NOMO-1 (cell line): ENCODE measurements around the gene SCGB1C1.
"Not testable (repeated sequence)": the region's sequence is repeated elsewhere in the genome, so short reads cannot be mapped to it uniquely, and the experiment has no call there.

Experiments used
- DNase-seq, 2 experiments: peaks; one replicate each; lab custom pipeline; 2025; ENCODE audit not compliant: unreplicated experiment in 2 of 2; lab: John Stamatoyannopoulos, UW

SCGB1C1 gene

GRCh38 chr11:192674-193128, at the start of gene SCGB1C1:
SCGB1C1 (plus strand) TSS chr11:193078; CDS start chr11:193100, 22 bp downstream.
- DNase-seq, result not testable (repeated sequence)

DNA sequence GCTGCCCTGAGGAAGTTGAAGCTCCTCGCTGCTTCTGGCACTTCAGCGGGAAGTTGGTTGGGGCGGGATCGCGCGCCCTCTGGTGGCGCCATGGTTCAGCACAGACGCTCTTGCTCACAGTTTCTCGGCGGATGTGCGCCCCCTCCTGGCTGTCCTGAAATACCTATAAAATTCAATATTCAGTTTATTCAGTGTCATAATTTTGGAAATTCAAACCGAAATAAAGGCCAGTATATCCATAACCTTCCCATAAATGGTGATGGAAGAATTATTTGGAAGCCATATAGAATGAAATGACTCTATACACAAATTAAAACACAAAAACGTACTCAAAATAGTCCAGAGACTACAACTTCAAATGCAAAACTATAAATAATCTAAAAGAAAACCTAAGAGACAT, 12.6 kb upstream of the SCGB1C1 start:
- DNase-seq, result not testable (repeated sequence)

DNA sequence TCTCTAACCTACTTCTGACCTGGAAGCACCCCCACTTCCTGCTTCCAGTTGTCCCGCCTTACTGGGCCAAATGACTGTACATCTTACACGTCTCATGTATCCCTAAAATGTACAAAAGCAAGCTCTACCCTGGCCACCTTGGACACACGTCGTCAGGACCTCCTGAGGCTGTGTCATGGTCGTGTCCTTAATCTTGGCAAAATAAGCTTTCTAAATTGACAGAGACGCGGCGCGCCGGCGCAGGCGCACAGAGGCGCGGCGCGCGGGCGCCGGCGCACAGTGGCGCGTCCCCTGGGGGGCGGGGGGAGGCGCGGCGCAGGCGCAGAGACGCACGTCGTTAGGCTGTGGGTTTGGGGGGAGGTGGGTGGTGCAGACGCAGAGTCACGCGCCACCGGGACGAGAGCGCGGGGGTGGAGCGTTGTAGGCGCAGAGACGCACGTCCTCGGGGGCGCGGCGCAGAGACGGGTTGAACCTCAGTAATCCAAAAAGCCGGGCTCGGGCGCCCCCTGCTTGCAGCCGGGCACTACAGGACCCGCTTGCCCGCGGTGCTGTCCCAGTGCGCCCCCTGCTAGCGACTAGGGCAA, 3.6 kb upstream of the SCGB1C1 start:
- DNase-seq, result not testable (repeated sequence)

DNA sequence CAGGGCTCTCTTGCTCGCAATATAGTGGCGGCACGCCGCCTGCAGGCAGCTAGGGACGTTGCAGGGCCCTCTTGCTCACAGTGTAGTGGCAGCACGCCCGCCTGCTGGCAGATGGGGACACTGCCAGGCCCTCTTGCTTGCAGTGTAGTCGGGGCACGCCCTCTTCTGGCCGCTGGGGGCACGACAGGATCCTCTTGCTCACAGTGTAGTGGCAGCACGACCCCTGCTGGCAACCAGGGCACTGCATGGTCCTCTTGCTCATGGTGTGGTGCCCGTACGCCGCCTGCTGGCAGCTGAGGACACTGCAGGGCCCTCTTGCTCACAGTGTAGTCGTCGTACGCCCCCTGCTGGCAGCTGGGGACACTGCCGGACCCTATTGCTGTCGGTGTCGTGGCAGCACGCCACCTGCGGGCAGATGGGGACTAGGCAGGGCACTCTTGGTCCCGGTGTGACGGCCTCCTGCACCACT, 3.0 kb upstream of the SCGB1C1 start:
- not testable (repeated sequence) for DNase-seq

DNA sequence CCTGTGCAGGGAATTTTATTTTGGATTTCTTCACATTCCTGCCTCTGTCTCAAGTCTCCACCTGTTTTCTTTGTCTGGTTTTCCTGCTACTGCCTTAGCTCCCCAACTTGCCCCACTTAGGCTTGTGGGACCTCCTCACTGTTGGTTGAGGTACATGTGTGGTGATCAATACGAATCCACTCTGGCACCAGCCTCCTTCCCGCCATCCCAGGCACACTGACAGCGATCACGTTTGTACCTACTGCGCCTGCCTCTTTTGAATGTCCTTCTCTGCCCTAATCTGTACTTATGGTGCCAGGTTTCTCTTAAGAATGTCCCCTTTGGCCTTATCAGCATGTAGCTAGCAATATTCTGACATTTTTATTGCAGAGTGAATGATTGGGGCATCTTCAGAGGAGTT, 2.3 kb upstream of the SCGB1C1 start:
- DNase-seq, result not testable (repeated sequence)

DNA sequence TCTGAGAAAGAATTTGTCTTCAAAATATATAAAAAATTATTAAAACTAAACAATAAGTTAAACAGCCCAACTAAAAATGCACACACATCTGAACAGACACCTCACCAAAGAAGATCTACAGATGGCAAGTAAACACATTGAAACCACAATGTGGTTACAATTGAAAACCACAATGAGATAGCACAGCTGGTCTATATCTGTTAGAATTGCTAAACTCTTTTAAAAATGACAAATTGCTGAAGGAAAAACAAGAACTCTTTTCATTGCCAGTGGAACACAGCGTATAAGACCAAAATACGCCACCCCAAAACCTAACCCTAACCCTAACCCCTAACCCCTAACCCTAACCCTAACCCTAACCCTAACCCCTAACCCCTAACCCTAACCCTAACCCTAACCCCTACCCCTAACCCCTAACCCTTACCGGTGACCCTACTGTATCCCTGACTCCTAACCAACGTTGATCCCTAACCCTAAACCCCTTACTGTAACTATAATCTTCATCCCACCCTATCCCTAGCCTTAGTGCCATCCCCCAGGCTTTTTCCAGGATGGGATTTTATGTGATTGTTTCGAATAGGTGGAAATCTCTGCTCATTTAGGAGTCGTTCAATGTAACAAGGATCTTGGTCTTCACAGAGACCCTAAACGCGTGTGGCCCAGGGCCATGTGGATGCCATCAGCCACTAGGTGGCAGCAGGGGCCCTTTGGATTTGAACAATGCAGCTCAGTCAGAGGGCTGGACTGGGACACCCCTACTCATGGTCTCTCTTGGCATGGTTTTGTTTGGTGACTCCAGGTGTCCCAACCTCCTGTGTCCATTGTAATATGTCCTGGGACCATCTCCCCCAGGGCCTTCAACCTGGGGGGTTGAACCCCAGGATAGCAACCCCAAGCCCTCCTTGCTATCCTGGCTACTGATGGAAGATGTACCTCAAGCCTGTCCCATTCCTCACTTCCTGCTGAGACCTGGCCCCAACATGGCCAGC, 1.1 kb upstream of the SCGB1C1 start:
- not testable (repeated sequence) for DNase-seq

DNA sequence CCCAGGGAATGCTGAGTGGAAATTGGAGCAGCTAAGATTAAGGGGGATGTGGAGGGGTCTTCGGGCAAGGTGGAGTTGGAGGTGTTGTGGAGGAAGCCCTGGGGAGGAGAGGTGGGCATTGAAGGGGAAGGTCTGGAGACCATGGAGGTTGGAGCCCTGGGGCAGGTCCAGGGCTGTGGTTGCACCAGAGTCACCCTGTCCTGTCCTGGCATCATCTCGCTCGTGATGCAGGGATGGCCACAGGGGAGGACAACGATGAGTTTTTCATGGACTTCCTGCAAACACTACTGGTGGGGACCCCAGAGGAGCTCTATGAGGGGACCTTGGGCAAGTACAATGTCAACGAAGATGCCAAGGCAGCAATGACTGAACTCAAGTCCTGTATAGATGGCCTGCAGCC, 603 bp downstream of the SCGB1C1 start:
- not testable (repeated sequence) for DNase-seq

DNA sequence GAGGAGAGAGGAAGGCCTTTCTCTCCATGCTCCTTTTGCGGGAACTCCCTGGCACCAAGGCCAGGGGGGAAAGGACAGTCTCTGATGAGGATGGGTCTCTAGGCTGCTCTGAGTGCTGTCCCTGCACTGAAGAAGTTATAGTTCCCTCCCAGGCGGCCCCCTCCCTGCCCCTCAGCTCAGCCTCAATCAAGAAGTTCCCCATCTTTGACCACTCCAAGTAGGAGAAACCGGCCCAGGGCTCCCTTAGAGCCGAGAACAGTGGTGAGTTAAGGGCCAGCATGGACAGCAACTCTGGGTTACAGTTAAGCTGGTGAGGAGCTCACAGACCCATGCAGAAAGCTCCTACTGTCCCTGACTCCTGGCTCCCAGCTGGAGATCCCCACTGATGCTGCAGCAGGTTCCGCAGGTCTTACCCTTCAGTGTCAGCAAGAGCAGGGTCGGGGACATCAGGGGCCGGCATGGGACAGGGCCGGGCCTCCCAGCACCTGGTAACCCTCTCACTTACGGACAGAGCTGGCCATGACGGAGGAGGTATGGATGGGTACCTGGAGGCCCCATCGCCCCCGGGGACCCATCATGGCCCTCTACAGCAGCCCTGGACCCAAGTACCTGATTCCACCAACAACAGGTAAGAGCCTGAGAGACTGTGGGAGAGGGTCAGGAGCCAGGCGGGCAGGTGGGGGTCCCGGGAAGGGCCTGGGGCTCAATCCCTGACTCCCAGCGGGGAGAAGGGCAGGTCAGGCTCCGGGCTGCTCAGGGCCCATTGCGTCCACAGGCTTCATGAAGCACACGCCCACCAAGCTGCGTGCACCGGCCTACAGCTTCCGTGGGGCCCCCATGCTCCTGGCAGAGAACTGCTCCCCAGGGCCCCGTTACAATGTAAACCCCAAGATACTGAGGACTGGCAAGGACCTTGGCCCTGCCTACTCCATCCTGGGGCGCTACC, 4.2 kb downstream of the SCGB1C1 start:
- DNase-seq, result no peak

GRCh38 chr11:197741-198235, 4.9 kb downstream of the SCGB1C1 start:
- DNase-seq, result no peak

- no peak for DNase-seq
Observed at GRCh38 chr11:198236-198806, 5.4 kb downstream of the SCGB1C1 start.

GRCh38 chr11:199004-199581, 6.2 kb downstream of the SCGB1C1 start:
- DNase-seq, result no peak

DNA sequence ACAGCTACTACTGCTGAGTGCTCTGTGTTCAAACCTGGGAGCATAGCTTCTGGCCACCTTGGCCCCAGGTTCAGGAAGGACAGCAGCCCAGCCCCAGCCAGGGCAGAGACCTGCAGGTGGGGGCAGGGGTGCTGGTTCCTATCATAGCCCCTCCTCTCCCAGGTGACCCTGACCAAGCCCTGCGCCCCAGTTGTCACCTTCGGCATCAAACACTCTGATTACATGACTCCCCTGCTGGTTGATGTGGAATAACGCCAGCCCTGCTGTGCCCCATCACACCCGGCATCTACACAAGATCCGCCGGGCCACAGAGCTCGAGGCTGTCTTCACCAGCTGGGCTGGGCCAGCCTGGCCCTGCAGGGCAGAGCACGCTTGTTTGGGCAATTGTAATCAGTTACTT, 6.9 kb downstream of the SCGB1C1 start:
- DNase-seq, result no peak

DNA sequence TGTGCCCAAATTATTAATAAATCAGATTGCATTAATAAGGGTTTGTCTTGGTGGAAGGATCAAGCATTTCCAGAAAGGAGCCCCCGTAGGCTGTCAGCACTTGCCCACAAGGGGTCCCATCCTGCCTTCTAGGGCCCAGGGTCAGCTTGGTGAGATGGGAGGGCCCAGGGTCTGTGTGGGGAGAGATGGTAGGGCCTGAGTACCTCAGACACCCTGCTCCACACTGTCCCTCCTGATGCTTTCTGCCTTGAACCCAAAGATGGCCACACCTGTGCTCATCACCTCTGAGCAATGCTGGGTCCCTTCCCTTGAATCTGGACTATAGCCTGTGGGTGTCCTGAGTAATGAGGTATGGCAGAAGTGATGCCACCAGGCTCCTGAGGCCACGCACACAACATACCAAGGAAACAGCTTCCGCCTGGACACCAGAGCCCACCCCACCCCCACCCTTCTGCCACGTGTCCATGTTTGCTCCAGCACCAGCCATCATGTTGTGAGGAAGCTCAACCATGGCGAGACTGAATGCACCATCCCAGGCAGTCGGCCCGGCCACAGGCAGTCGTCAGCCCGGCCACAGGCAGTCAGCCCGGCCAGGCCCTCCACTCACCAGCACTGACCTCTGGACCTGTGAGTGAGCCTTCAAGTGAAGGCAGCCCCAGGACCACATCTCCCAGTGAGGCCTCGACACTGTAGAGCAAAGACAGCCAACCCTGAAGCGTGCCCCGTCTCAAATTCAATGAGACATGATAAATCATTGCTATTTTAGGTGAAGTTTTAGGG, 7.5 kb downstream of the SCGB1C1 start:
- no peak for DNase-seq

GRCh38 chr11:201966-202365, 9.1 kb downstream of the SCGB1C1 start:
- DNase-seq, result no peak

DNA sequence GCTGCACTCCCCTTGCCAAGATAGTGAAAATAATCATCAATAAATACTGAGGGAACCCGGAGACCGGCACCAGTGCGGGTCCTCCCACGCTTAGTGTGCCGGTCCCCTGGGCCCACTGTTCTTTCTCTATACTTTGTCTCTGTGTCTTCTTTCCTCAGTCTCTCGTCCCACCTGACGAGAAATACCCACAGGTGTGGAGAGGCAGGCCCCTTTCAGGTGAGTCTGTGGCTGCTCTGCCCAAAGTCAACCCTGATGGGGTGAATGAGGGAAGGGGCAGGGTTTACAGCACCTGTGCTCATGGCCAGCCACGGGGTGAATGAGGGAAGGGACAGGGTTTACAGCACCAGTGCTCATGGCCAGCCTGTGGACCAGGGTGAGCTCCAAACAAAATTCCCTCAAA, 9.6 kb downstream of the SCGB1C1 start:
- DNase-seq, result no peak

DNA sequence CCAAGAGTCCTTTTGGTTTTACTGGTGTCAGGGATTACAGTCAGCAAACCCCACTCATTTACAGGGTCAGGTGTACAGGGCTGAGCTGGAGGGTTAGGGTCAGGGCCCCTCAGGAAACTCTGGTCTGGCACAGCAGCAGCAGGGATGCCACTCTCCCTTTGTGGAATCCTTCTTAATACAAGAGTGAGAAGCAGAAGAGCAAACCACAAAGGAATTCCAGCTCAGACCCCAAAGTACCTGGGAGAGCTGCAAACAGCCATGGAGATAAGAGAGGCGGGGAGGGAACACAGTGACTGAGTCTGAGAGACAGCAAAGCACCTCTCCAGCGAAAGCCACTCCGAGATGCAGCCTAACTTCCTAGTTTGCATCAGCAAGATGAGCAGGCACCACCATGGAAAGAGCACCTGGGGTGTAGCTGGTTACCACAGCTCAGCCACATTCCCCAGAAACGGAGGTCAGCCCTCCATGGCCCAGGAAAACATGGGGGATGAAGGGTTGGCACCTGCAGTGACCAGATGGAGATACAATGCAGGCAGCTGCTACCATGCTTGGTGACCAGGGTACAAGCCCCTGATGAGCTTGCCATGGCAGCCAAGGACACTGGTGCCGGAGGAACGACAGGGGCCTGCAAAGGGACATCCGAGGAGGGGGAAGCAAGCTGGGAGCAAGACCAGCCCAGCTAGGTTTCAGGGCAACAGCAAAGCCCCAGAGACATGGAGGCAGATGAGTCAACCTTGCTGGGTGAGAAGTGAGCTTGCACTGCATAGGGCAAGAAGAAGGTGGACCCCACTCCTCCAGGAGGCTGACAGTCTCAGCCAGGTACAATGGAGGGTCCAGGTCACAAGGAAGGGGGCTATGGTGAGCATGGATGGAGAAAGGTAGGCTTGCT, 10.4 kb downstream of the SCGB1C1 start:
- DNase-seq, result no peak

DNA sequence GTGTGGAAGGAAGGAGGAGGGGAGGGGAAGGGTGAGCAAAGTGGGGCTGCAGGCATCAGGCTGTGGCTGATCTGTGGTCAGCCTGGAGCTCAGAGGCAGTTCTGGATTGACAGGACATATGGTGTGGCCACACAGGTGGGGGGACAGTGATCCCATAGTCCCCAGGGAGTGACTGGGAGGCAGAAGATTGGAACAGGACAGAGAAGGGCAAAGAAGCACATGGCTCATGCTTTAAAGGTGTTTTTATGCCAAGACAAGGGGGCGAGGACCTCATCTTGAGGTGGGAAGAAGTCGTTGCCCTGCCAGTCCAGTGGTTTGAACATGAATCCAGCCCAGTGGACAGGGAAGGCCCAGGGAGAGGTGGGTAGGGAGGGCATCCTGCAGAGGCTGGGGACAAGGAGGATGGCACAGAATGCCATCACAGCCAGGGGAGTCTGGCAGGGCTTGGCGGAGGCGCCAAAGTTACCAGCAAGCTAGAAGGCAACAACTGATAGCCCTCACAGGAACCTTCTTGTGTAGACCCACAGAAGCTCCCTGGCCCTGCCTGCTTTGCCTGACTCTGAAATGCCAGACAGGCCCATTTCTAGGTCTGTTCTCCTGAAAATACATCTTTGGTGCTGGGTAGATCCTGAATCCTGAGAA, 11.2 kb downstream of the SCGB1C1 start:
- DNase-seq, result no peak
